Panc1 (cell line): ENCODE data around the gene MPC1. TPM values are rescaled to one million over a fixed set of nuclear protein-coding genes. Genes with fewer than 3 reads are reported as not detected.

Experiments
- ATAC-seq: fragments of 200-7000 bp; cut with Tn5 transposase; 2 replicates; pipeline ENCODE4 v1.9.1; 2020; ENCODE audit warnings: mild to moderate bottlenecking, moderate library complexity
- BruUV-seq: library from RNA; stranded (reverse); fragments of 400-500 nt; replicated peaks from 2 replicates; lab custom pipeline; 2021; lab: Mats Ljungman, UMichigan
- CTCF ChIA-PET: fragments of 300-600 bp; sonication (Branson Sonifier 250); formaldehyde crosslinking; loops from one replicate; lab custom pipeline; 2022; ENCODE audit warnings: antibody characterized with exemption; lab: Charles Lee
- POLR2A ChIA-PET: fragments of 300-600 bp; sonication (Branson Sonifier 250); formaldehyde crosslinking; loops from one replicate; lab custom pipeline; 2022; ENCODE audit warnings: antibody characterized with exemption; lab: Charles Lee
- DNase-seq: peaks from one replicate; pipeline ENCODE4 v3.0.0-alpha.2; 2010; ENCODE audit warnings: low read depth, low spot score
- H3K27ac ChIP-seq: 2 replicates; pipeline ENCODE4 v1.5.1; 2011; ENCODE audit warnings: mild to moderate bottlenecking, low read length, inconsistent platforms
- H3K27me3 ChIP-seq: fragments of 200-500 bp; sonication (Bioruptor generic); 2 replicates; pipeline ENCODE4 v1.6.0; 2014; ENCODE audit warnings: low read length, inconsistent platforms; ENCODE audit not compliant: control insufficient read depth, insufficient read depth
- H3K36me3 ChIP-seq: fragments of 200-500 bp; sonication (Bioruptor generic); 2 replicates; pipeline ENCODE4 v1.5.1; 2014; ENCODE audit warnings: inconsistent platforms, mild to moderate bottlenecking, low read length, moderate library complexity; ENCODE audit not compliant: control insufficient read depth, insufficient read depth
- H3K4me1 ChIP-seq: 2 replicates; pipeline ENCODE4 v1.5.1; 2011; ENCODE audit warnings: inconsistent platforms, mild to moderate bottlenecking, low read length, moderate library complexity; ENCODE audit not compliant: control insufficient read depth, insufficient read depth
- H3K4me3 ChIP-seq, 2 experiments: 2 replicates each; pipeline ENCODE4 v1.5.1; 2011 to 2012; ENCODE audit warnings: low read depth in 2 of 2, low read length in 2 of 2, mild to moderate bottlenecking in 2 of 2, inconsistent platforms in 1 of 2, moderate library complexity in 1 of 2
- H3K9me3 ChIP-seq: fragments of 200-500 bp; sonication (Bioruptor generic); 2 replicates; pipeline ENCODE4 v1.5.1; 2014; ENCODE audit warnings: low read depth, mild to moderate bottlenecking, inconsistent platforms, low read length, moderate library complexity; ENCODE audit not compliant: control insufficient read depth, insufficient read depth
- POLR2AphosphoS5 ChIP-seq: IDR thresholded peaks from 2 replicates; pipeline ENCODE4 v1.6.1; 2012; ENCODE audit warnings: mild to moderate bottlenecking, low read depth, low read length, moderate library complexity
- REST ChIP-seq, 2 experiments: IDR thresholded peaks; 2 replicates each; pipeline ENCODE4 v1.6.1; 2011 to 2012; ENCODE audit warnings: low read depth in 2 of 2, control low read depth in 1 of 2, low read length in 1 of 2, mild to moderate bottlenecking in 1 of 2, moderate library complexity in 1 of 2; ENCODE audit not compliant: insufficient read depth in 1 of 2
- SIN3A ChIP-seq: IDR thresholded peaks from 2 replicates; pipeline ENCODE4 v1.6.1; 2012; ENCODE audit warnings: low read depth, mild to moderate bottlenecking, low read length, moderate library complexity, borderline replicate concordance; ENCODE audit not compliant: insufficient read depth
- TCF7L2 ChIP-seq: IDR thresholded peaks from 2 replicates; pipeline ENCODE4 v1.6.1; 2011; ENCODE audit warnings: mild to moderate bottlenecking, low read depth, low read length, inconsistent platforms
- in situ Hi-C: cut with HindIII; loops from 2 replicates; pipeline ENCODE4 v1.10.0; 2016; ENCODE audit warnings: low sequenced_read_pairs, low pct_unique_long_range_greater_than_20kb
- intact Hi-C: fragments of 100-400 bp; cut with micrococcal nuclease; formaldehyde crosslinking; loops from one replicate; pipeline ENCODE4 v1.10.0; 2022; ENCODE audit not compliant: unreplicated experiment
- total RNA-seq: library from RNA; stranded (reverse); gene quantifications from one replicate; pipeline ENCODE4 v1.2.1, GENCODE V29; 2021; ENCODE audit not compliant: unreplicated experiment
- TF ChIP-seq, protein P1 (sequence below): fragments of 450-650 bp; IDR thresholded peaks from 2 replicates; pipeline ENCODE4 v1.5.1; 2017; ENCODE audit warnings: mild to moderate bottlenecking

MPC1 gene
- total RNA-seq, 1 experiment from 2014 or later = 7.0 TPM

- no peak overlapping the region for H3K27ac ChIP-seq
- no peaks in the 10 kb centered on the region for H3K27me3 ChIP-seq
- TF ChIP-seq POLR2AphosphoS5 (no peak), SIN3A (no peak), REST (IDR thresholded peaks at IDR 0.05; ENCODE audit: insufficient read depth in 1 of 2, low read depth in 2 of 2, low read length in 1 of 2) (no peak)
- no peaks in the 10 kb centered on the region for H3K4me1 ChIP-seq
- in situ Hi-C loops = no loop called here
- H3K9me3 ChIP-seq = no peaks in the 10 kb centered on the region
- H3K36me3 ChIP-seq = no peaks in the 10 kb centered on the region
- POLR2A ChIA-PET = no interaction called here
- ATAC-seq (no peak), DNase-seq (no peak)
- intact Hi-C loops = no loop called here
- CTCF ChIA-PET = no interaction called here
- BruUV-seq = no TSS peak
- H3K4me3 ChIP-seq = no peak overlapping the region
Observed at GRCh38 chr6:166389119-166389518, 6.4 kb upstream of the MPC1 start.

GRCh38 chr6:166388290-166389004, 5.7 kb upstream of the MPC1 start:
- ChIA-PET POLR2A (no interaction called here), CTCF (no interaction called here)
- no peak overlapping the region for H3K4me3 ChIP-seq
- H3K36me3 ChIP-seq = no peaks in the 10 kb centered on the region
- H3K4me1 ChIP-seq = no peaks in the 10 kb centered on the region
- intact Hi-C loops (no loop called here), in situ Hi-C loops (no loop called here)
- DNase-seq (no peak), ATAC-seq (no peak)
- no peaks in the 10 kb centered on the region for H3K9me3 ChIP-seq
- no TSS peak for BruUV-seq
- H3K27me3 ChIP-seq = no peaks in the 10 kb centered on the region
- no peak for TF ChIP-seq TCF7L2
- TF ChIP-seq, protein P1, sequence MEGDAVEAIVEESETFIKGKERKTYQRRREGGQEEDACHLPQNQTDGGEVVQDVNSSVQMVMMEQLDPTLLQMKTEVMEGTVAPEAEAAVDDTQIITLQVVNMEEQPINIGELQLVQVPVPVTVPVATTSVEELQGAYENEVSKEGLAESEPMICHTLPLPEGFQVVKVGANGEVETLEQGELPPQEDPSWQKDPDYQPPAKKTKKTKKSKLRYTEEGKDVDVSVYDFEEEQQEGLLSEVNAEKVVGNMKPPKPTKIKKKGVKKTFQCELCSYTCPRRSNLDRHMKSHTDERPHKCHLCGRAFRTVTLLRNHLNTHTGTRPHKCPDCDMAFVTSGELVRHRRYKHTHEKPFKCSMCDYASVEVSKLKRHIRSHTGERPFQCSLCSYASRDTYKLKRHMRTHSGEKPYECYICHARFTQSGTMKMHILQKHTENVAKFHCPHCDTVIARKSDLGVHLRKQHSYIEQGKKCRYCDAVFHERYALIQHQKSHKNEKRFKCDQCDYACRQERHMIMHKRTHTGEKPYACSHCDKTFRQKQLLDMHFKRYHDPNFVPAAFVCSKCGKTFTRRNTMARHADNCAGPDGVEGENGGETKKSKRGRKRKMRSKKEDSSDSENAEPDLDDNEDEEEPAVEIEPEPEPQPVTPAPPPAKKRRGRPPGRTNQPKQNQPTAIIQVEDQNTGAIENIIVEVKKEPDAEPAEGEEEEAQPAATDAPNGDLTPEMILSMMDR = no peak
- no peak for TF ChIP-seq REST (IDR thresholded peaks at IDR 0.05; ENCODE audit: insufficient read depth in 1 of 2, low read depth in 2 of 2, low read length in 1 of 2)
- TF ChIP-seq POLR2AphosphoS5 = no peak
- no peak for TF ChIP-seq SIN3A
- H3K27ac ChIP-seq = no peak overlapping the region
